DMS 273 treated with DMSO at 0.1 percent for 48 hours (cell line): Measurements from ENCODE around the gene NAIP.
"Not testable (repeated sequence)": the region's sequence is repeated elsewhere in the genome, so short reads cannot be mapped to it uniquely, and the experiment has no call there.

ENCODE experiments used
- DNase-seq: peaks from one replicate; lab custom pipeline; 2025; lab: John Stamatoyannopoulos, UW

NAIP gene, protein sequence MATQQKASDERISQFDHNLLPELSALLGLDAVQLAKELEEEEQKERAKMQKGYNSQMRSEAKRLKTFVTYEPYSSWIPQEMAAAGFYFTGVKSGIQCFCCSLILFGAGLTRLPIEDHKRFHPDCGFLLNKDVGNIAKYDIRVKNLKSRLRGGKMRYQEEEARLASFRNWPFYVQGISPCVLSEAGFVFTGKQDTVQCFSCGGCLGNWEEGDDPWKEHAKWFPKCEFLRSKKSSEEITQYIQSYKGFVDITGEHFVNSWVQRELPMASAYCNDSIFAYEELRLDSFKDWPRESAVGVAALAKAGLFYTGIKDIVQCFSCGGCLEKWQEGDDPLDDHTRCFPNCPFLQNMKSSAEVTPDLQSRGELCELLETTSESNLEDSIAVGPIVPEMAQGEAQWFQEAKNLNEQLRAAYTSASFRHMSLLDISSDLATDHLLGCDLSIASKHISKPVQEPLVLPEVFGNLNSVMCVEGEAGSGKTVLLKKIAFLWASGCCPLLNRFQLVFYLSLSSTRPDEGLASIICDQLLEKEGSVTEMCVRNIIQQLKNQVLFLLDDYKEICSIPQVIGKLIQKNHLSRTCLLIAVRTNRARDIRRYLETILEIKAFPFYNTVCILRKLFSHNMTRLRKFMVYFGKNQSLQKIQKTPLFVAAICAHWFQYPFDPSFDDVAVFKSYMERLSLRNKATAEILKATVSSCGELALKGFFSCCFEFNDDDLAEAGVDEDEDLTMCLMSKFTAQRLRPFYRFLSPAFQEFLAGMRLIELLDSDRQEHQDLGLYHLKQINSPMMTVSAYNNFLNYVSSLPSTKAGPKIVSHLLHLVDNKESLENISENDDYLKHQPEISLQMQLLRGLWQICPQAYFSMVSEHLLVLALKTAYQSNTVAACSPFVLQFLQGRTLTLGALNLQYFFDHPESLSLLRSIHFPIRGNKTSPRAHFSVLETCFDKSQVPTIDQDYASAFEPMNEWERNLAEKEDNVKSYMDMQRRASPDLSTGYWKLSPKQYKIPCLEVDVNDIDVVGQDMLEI (N-terminal part only)

DNA sequence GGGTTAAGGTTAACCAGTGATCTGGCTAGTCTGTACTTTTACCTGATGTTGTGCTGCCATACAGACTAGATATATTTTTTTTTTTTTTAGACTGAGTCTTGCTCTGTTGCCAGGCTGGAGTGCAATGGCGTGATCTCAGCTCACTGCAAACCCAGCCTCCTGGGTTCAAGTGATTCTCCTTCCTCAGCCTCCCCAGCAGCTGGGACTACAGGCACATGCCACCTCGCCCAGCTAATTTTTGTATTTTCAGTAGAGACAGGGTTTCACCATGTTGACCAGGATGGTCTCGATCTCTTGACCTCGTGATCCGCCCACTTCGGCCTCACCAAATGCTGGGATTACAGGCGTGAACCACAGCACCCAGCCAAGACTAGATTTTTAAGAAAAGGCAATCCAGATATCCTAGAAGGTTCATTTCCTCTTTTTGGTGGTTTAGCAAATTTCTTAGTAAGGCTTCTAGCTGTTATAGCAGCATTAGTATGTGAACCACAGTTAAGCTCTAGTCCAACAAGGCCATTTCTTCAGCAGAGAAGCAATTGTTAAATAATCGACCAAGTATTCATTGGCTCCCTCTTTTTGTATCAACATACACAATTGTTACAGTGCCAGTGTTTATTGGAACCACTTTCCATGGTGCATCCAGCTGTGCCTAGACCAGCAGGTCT lies at the start of gene NAIP:
Gene NAIP, minus strand, starts transcription at position 51 of the 665 bp plus-strand sequence. CDS start 12,424 bp downstream, outside the sequence.
- DNase-seq, result not testable (repeated sequence)

DNA sequence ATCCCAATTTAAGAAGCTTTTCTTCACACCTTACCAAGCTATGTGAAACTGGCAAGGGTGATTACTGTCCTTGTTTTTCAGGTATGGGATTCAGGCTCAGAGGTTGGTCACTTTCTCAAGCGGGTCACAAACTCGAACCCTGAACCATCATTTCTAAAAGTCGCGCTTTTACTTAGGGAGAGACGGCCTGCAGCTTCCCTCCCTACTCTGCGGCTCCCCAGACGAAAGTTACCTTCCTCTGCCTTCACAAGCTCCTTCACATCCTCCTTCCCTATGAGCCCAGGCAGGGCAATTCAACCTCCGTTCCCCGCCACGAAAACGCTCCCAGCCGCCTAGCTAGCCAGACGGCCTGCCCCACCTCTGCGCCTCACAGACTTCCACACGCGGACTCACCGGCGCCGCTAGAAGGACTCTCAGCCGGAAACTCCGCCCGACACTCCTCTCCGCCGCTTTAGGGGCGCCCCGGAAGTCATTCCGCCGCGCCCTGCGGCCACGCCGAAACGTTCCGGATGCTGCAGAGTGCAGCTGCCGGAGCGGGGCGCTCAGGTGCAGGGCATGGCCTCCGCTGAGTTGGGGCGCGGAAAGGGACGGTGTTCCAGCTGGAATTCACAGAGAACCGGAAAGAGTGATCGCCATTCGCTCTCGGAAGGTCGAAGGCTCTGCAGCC lies 42.3 kb upstream of the NAIP start, which contains the start of gene GTF2H2:
Gene GTF2H2, minus strand, starts transcription at position 415 of the 667 bp plus-strand sequence. CDS start 4,913 bp downstream, outside the sequence.
- DNase-seq, result not testable (repeated sequence)

DNA sequence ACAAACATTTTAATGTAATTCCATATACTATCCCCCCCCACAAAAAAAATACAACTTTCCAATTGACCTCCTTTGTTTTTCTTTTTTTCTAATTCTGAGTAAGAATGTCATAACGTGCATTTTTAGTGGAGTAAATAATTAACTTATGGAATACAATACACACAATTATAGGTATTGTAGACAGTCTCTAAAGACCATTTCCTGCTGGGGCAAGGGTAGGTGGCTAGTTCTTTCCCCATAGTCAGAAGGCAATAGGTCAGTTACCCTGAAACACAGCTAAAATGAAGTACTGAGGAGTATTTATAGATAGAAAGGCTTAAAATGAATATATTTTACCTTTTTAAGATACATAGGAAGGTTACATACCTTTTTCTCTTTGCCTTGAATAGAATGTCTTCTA lies 36.2 kb upstream of the NAIP start:
- DNase-seq, result not testable (repeated sequence)

DNA sequence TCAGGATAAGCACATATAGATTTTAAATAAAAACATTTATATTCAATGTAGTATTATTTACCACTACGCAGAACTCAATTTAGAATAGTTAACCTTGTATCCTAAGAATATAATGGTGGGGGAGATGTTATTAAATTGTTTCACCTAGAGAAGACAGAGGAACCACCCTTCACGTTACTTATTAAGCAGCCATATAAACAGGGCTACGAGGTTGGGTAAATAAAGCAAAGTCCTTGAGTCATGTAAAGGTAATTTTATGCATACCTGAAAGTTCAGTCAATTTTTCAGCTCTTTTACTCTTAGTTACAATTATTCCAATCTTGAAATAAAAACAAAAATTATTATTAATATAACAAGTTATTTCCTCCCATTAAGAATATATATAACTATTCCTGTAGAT lies 34.3 kb upstream of the NAIP start:
- DNase-seq, result not testable (repeated sequence)

DNA sequence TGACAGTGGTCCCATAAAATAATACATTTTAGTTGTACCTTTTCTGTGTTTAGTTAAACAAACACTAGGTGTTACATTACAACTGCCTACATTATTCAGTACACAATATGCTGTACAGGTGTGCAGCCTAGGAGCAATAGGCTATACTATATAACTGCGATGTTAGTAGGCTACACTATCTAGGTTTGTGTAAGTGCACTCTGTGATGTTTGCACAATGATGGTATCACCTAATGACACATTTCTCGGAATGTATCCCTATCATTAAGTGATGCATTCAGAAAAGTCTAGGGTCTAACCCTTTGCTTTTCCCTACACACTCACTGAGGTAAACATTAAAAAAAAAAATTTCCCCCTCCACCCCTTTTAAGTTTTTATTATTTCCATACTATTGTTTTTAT lies 19.7 kb upstream of the NAIP start:
- DNase-seq, result not testable (repeated sequence)

DNA sequence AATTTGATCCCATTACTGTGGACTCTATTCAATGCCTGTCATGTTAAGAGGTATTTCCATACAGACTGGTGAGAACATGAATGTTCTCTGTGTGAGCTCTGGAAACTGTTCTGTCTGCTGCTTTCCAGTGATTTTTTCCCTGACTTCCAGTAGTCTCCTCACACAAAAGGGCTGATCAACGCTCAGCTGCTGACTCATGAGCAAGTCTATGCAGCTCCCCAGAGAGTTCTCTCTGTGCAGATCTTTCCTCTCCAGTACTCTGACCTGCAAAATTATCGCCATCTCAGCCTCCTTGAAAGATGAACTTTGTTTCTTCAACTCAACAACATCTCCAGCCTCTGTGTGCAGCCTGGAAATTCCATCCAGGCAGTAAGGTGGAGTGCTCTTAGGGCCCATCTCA lies 19.0 kb upstream of the NAIP start:
- DNase-seq, result not testable (repeated sequence)

DNA sequence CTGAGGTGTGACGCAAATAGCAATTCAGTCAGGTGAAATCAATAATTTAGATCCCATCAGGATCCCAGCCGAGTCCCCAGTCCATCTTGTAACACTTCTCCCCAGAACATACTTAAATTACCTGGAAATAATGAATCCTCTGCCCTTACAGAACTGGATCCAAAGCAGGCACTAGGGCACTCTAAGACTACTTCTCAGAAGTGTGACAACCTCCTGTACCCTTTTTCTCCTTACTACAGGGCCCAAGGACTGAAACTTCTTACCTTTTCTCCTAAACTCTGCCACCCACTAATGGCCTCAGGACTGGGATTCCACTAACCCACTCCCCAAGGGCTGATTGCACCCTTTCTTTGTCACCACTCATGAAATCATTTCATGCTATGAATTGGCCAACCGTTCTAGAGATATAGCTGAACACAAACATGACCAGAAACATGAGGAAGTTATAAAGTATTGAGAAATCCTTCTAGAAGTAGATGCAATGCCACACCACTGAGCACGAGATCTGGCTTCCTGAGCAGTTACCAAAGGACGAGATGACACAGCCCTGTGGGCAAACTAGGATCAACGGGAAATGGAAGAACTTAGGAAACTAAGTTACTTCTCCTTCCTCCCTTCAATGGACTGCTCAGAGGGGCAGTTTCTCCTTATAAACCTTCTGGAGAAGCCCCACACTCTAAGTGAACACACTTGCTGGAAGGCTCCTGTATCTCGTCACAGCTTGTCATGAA lies 6.1 kb upstream of the NAIP start:
- DNase-seq, result not testable (repeated sequence)

DNA sequence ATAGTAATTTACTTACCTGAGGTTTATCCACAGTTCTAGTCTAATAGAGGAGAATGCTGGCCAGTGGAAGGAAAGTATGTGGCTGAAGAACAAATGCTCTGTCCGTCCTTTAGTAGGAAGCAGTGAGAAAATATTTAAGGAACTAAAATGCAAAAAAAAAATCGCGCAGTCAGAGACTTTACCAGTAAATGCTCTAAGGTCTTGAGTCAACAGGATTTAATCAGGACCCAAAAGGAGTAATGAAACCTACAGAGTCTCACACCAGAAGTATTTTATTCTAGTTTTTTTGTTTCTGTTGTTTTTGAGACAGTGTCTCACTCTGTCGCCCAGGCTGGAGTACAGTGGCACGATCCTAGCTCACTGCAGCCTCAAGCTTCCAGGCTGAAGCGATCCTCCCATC lies 4.5 kb downstream of the NAIP start:
- DNase-seq, result not testable (repeated sequence)

DNA sequence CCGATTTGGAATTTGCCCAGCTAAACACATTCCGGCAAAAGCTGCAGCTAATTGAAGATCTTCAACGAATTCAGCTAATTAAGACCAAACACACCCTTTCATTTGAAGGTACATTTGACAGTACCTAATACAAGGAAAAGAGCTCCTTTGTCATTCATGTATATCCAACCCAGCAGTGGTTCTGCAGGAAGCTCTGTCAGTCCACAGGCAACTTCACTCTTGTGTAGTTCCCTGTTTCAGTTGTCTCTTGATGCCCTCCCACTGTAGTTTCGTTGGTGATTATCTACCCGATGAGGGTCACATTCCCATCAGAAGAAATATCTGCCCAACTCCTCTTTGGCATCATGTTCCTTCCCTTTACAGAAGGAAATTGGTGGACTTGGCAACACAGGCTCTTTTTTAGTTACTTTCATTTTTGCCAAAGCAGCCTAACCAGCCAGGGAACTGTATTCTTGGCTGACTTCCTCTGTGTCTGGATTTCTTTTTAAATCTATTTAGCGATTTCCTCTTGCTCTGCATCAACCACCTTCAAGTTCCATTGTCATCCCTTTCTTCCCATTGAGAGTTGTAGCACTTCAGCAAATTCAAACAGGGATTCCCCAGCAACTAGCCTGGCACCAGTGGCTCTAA lies 6.6 kb downstream of the NAIP start:
- not testable (repeated sequence) for DNase-seq

DNA sequence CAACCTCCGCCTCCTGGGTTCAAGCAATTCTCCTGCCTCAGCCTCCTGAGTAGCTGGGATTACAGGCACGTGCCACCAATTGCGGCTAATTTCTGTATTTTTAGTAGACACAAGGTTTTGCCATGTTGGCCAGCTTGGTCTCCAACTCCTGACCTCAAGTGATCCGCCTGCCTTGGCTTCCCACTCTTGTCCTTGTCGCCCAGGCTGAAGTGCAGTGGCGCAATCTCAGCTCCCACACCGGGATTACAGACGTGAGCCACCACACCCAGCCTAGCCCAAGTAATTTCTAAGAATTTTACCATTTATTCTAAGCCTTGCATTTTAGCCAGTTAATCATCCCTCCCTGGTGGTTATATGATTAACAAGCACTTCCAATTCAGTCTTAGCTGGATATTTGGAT lies 11.0 kb downstream of the NAIP start:
- DNase-seq, result no peak

DNA sequence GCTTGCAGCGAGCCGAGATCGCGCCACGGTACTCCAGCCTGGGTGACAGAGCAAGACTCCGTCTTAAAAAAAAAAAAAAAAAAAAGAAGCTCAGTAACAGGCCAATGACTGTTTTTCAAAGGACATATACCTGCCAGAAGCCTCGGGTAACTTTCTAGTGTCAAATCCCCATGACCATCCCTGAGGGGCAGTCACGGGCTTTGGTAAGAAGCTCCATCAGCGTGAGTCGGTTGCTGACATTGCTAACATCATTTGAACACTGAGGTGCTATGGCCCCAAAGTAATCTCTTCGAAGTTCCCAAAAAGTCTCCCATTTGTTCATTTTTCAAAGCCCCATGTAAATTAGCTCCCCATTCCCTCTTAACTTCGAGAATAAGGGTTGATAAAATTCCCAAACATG lies 11.6 kb downstream of the NAIP start:
- DNase-seq, result no peak

DNA sequence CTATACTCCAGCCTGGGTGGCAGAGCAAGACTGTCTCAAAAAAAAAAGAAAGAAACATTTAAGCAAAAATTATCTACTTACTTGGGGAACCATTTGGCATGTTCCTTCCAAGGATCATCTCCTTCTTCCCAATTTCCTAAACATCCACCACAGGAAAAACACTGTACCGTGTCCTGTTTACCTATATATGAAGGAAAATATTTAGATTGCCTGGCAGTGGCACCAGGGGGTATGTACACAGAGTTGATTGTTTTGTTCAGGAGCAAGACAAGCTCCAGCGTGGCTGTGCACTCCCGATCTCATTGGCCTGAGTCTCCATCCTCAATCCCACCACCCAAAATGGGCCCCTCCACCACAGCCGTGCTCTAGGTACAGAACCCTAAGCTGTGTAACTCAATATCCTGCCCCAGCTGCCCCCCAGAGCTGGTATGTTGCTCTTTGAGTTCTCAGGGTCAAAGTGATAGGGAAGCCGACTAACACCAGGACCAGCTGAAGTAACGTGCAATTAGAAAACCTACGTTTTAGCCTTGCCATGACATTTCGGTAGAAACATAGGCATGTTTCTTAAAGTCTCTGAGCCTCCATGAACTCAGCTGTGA lies 13.8 kb downstream of the NAIP start:
- DNase-seq, result no peak

DNA sequence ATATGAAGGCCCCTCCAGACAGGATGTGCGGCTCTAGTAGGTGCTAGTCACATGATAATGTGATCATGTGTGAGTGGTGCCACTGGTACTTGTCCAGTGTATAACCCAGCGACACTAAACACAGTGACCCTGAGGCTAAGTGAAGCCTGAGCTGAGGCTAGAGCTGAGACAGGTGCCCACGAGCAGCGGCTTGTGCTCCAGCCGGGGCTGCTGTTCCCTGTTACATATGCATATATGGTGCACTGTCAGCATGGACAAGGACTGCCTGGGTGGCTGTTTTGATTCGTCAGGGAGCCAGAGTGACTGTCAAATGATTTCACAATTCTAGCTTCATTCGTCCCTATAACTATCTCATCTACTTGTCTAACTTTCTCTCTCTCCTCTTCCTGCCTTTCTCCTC lies 18.2 kb downstream of the NAIP start:
- not testable (repeated sequence) for DNase-seq

DNA sequence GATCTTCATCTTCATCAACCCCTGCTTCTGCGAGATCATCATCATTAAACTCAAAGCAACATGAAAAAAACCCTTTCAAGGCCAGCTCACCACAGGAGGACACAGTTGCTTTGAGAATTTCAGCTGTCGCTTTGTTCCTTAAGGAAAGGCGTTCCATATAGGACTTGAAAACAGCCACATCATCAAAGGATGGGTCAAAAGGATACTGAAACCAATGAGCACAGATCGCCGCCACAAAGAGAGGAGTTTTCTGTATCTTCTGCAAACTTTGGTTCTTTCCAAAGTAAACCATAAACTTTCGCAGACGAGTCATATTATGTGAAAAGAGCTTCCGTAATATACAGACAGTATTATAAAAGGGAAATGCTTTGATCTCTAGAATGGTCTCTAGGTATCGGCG lies 40.3 kb downstream of the NAIP start:
- not testable (repeated sequence) for DNase-seq

DNA sequence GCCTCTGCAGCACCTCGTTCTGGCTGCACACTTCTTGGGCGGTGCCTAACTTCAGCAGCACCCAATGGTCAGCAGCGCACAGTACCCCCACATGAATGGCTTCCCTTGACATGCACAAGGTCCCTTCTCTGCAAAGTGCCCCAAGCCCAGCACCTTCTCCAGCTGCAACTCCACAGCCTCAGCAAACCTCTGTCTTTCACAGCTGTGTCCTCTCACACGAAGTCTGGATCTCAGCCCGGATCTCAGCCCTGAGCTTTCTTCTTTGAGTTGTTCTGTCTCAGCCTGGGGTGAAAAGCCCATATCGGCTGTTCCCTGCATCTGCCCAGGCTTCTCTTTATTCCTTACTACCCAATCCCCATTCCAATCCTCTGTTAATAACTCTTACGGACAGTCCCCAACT lies 57.9 kb downstream of the NAIP start:
- not testable (repeated sequence) for DNase-seq

DNA sequence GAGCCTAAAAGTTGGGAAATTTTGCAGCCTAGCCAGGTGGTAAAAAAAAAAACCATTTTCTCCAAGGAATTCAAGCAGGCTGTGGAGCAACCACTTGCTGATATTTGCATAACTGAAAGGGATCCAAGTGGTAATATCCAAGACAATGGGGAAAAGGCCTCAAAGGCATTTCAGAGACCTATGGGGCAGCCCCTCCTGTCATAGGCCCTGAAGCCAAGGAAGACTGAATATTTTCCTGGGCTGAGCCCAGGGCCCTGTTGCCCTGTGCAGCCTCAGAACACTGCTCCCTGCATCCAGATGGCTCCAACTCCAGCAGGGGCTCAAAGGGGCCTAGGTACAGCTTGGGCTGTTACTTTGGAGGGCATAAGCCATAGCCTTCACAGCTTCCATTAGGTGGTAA lies 60.6 kb downstream of the NAIP start:
- not testable (repeated sequence) for DNase-seq

DNA sequence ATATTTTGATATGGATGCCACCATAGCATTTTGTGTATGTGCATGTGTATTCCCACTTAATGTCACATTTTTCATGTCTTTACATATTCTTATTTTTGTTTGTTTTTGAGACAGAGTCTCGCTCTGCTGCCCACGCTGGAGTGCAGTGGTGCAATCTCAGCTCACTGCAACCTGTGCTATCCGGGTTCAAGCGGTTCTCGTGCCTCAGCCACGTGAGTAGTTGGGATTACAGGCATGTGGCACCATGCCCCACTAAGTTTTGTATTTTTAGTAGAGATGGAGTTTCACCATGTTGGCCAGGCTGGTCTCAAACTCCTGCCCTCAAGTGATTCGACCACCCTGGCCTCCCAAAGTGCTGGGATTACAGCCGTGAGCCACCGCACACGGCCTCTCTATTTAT lies 72.1 kb downstream of the NAIP start:
- DNase-seq, result not testable (repeated sequence)

DNA sequence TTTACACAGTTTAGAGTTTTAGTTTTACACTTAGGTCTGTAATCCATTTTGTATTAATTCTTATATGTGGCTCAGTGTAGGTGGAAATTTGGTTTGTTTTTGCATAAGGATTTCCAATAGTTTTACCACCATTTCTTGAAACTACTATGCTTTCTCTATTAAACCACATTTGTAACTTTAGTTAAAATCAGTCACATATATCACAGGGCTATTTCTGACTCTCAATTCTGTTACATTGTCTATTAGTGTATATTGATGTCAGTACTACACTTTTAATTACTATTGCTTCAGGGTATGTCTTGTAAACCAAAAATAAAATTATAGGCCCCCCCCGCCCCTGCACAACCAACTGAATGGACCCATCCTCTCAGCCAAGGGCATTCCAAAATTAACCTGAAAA lies 92.6 kb downstream of the NAIP start:
- not testable (repeated sequence) for DNase-seq

DNA sequence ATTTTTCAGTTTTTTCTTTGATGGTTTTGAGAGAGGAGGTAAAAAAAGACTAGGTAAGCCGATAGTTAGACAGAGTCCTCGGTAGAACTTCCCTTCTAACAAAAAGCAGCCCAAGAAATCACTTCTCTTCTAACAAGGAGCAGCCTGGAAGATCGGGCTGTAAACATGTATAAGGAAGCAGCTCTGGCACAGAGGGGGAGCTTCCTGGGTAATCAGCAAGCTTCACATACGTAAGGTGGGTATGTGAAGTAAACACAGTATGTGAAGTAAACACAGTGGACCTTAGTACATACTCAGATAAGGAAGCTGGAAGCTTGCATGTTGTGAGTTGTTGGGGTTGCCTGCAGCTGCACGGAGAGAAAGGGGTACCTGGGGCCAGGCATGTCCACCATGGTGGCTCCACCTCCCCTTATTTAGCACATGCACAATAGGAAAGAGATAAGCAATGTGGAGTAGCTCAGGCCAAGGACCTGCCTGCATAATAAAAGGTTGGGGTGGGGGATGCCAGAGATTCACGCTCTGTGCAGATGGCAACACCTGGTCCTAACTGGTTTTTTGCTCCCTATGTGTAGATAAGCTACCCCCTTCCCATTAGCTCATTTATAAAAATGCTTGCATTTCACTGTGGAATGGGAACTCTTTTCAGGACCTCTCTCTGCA lies 93.3 kb downstream of the NAIP start:
- not testable (repeated sequence) for DNase-seq
